Measurements from ENCODE around the gene FBXO41. TPM values are rescaled to one million over a fixed set of nuclear protein-coding genes. Genes with fewer than 3 reads are reported as not detected.

FBXO41 gene
- total and polyA plus RNA-seq, 12 donors: 0.12 to 1.8 (median 0.68) TPM

DNA sequence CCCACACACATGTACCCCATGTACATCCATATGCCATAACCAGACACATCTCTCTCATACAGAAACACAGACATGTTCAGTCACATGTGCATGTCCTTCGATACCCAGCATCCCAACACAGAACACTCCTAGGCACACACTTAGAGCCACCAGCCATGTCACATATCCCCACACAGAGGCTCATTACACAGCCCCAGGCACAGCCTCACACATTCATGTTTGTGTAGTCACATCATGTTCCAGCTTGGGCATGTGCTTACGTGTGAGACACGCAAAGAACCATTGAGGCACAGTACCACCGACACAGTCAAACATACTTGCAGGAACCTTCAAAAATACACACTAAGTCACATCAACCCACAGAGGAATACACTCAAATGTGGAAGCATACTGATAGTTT lies 17.3 kb downstream of the FBXO41 start:
- intact Hi-C loops (cut with DNase I): no loop called here
- DNase-seq (no peak), ATAC-seq (no peak)
- TF ChIP-seq, protein P1, sequence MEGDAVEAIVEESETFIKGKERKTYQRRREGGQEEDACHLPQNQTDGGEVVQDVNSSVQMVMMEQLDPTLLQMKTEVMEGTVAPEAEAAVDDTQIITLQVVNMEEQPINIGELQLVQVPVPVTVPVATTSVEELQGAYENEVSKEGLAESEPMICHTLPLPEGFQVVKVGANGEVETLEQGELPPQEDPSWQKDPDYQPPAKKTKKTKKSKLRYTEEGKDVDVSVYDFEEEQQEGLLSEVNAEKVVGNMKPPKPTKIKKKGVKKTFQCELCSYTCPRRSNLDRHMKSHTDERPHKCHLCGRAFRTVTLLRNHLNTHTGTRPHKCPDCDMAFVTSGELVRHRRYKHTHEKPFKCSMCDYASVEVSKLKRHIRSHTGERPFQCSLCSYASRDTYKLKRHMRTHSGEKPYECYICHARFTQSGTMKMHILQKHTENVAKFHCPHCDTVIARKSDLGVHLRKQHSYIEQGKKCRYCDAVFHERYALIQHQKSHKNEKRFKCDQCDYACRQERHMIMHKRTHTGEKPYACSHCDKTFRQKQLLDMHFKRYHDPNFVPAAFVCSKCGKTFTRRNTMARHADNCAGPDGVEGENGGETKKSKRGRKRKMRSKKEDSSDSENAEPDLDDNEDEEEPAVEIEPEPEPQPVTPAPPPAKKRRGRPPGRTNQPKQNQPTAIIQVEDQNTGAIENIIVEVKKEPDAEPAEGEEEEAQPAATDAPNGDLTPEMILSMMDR (IDR thresholded peaks at IDR 0.05): no peak
- Histone ChIP-seq H3K27ac (no peak overlapping the region), H3K27me3 (peaks cover 19 to 65% (median 53%) of the 10 kb centered on the region in 7 donors), H3K36me3 (no peaks in the 10 kb centered on the region), H3K9me3 (no peaks in the 10 kb centered on the region), H3K4me1 (peaks cover 0 to 8% (median 6%) of the 10 kb centered on the region in 9 donors), H3K4me3 (no peak overlapping the region)
- WGBS, 2 donors: 96% methylated on average over 4 of the region's 4 CpGs

DNA sequence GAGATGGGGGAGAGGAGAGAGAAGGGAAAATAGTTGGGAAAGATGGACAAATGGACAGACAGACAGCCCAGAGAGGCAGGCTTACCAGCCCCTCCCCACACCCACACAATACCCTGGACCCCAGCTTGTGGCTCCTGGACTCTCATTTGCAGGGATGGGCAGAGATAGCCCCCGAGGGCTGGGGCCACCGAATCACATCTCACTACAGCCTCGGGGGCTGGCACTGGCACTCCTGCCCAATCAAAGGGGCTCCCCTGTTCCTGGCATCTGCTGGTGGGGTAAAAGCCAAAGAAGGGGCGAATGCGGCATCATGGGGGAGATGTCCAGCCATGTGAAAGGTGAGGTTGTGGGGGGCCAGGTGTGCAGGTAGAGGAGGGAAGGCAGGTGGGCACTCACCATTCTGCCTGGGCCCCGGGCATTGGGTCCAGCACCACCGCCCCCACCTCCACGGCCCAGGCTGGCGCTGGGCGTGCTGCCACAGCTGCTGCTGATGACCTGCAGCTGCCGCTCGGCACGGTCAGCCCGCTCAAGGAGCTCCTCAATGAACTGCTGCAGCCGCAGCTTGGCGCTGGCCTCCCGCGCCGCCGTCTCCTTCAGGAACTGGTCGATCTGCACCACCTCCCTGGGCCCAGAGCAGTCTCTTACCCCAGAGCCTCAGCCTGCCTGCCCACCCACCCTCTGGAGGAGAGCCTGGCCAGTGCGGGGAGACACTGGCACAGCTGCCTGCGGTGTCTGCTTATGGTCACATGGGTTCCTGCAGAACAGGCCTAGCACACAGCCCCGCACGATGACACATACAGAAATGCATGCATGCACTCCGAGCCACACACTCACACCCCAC lies 18.0 kb downstream of the FBXO41 start:
- no peak for DNase-seq
- Histone ChIP-seq H3K27ac (no peak overlapping the region), H3K9me3 (no peaks in the 10 kb centered on the region), H3K4me1 (peaks cover 0 to 8% (median 6%) of the 10 kb centered on the region in 9 donors), H3K27me3 (peaks cover 19 to 65% (median 53%) of the 10 kb centered on the region in 7 donors), H3K4me3 (no peak overlapping the region), H3K36me3 (no peaks in the 10 kb centered on the region)
- ATAC-seq: no peak
- TF ChIP-seq, protein P1 (IDR thresholded peaks at IDR 0.05): no peak
- 88 to 89% methylated on average over 26 of the region's 26 CpGs for WGBS, 2 donors
- intact Hi-C loops (cut with DNase I): no loop called here

DNA sequence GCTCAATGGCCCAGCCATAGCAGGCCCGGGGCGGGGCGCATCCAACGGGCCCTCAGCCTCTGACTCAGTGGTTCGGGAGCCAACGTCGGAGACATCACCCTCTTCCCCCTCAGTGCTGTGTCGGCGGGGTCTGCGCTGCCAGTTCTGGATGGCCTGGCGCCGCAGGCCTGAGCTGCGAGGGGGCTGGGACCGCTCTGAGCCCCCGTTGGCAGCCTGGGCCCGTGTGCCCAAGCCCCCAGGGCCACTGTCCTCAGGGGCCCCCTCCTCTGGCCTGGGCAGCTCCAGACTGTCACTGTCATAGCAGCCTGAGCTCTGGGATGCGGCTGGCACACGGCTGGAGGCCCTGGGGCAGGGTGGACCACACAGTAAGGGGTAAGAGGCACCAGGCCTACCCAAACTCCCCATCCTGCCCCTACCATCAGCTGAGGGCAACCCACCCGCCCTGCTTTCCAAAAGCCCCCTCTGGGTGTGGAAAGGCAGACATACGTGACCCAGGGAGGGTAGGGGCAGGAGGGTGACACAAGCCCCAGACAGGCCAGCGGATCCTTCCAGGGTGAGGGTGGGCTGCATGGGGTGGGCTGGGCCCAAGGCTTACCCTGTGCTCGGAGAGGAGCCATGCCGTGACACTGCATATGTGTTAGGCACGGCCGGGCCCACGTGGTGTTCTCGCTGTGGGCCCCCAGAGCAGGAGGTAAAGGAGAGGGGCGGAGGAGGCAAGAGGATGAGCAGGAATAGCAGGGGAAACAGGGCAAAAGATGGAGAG lies 18.8 kb downstream of the FBXO41 start:
- no peaks in the 10 kb centered on the region for H3K36me3 ChIP-seq
- DNase-seq (no peak), ATAC-seq (peak in 1 of 8 donors; percentile 10)
- H3K4me1 ChIP-seq: peaks cover 0 to 8% (median 6%) of the 10 kb centered on the region in 9 donors
- no peak overlapping the region for H3K27ac ChIP-seq
- TF ChIP-seq, protein P1 (IDR thresholded peaks at IDR 0.05): no peak
- intact Hi-C loops (cut with DNase I): no loop called here
- H3K4me3 ChIP-seq: no peak overlapping the region
- WGBS, 2 donors: 90 to 92% methylated on average over 28 of the region's 28 CpGs
- H3K9me3 ChIP-seq: no peaks in the 10 kb centered on the region
- H3K27me3 ChIP-seq: peaks cover 19 to 60% (median 53%) of the 10 kb centered on the region in 7 donors

DNA sequence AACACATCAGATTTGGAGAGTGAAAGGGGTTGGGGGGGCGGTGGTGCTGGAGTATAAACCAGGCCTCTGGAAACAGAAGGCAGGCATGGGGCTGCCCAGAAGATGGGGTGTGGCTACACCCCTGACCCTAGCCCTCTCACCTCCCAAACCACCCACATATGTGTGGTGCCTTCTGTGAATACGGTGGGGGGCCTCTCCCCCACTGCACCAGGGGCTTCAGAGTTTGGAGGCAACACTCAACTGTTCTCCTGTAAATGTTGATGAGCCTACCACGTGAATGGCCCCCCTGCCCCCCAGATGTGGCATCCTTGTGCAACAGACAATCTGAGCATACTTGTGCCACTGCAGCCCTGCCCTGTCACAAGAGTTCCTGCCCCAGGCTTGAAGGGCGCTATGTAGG lies 19.5 kb downstream of the FBXO41 start:
- intact Hi-C loops (cut with DNase I): no loop called here
- peaks cover 0 to 8% (median 6%) of the 10 kb centered on the region in 9 donors for H3K4me1 ChIP-seq
- 83 to 84% methylated on average over 4 of the region's 4 CpGs for WGBS, 2 donors
- ATAC-seq (no peak), DNase-seq (no peak)
- H3K9me3 ChIP-seq: no peaks in the 10 kb centered on the region
- H3K27ac ChIP-seq: no peak overlapping the region
- no peaks in the 10 kb centered on the region for H3K36me3 ChIP-seq
- peaks cover 19 to 54% (median 47%) of the 10 kb centered on the region in 7 donors for H3K27me3 ChIP-seq
- TF ChIP-seq, protein P1 (IDR thresholded peaks at IDR 0.05): no peak
- H3K4me3 ChIP-seq: no peak overlapping the region

All from heart right ventricle (tissue), 16 donors.